Astrocyte (in vitro differentiated cells and primary cell): ENCODE data around the gene ADAP1.

Experiments
- EZH2 ChIP-seq: IDR thresholded peaks from 2 replicates; pipeline ENCODE4 v1.6.1; 2012; ENCODE audit warnings: mild to moderate bottlenecking, low read length, inconsistent platforms; ENCODE audit not compliant: insufficient read depth
- TF ChIP-seq, protein P1 (sequence below): IDR thresholded peaks from 2 replicates; pipeline ENCODE4 v1.5.1; 2011; ENCODE audit warnings: low read depth, mild to moderate bottlenecking, inconsistent platforms, low read length, moderate library complexity; ENCODE audit not compliant: insufficient read depth

DNA sequence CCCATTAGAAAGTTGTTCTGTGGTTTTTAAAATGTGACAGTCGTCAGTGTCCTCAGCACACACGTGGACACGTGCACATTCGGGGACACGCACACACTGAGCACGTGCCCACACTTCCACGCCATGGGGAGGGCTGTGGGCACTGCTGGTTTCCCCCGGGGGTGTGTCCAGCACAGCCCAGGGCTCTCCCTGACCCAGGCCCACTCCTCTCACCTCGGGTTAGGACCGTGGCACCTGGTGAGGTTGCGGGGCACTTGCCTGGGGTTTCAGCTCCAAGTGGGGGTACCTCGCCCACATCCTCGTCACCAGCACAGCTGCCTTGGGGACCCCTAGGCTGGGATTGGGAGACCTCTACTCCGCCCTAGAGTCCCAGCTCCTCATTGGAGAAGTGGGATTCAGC is 57.4 kb downstream of the ADAP1 start:
- TF ChIP-seq, protein P1, sequence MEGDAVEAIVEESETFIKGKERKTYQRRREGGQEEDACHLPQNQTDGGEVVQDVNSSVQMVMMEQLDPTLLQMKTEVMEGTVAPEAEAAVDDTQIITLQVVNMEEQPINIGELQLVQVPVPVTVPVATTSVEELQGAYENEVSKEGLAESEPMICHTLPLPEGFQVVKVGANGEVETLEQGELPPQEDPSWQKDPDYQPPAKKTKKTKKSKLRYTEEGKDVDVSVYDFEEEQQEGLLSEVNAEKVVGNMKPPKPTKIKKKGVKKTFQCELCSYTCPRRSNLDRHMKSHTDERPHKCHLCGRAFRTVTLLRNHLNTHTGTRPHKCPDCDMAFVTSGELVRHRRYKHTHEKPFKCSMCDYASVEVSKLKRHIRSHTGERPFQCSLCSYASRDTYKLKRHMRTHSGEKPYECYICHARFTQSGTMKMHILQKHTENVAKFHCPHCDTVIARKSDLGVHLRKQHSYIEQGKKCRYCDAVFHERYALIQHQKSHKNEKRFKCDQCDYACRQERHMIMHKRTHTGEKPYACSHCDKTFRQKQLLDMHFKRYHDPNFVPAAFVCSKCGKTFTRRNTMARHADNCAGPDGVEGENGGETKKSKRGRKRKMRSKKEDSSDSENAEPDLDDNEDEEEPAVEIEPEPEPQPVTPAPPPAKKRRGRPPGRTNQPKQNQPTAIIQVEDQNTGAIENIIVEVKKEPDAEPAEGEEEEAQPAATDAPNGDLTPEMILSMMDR = no peak
- no peak for TF ChIP-seq EZH2
